Endometrial microvascular endothelial cells (primary cell): ENCODE measurements around the gene GRIP2. TPM values are rescaled to one million over a fixed set of nuclear protein-coding genes. Genes with fewer than 3 reads are reported as not detected.

Experiments used
- in situ Hi-C: cut with HindIII; loops from 2 replicates; pipeline ENCODE4 v1.10.0; 2017; ENCODE audit warnings: low sequenced_read_pairs, low pct_unique_long_range_greater_than_20kb; ENCODE audit errors: inconsistent ontology term
- total RNA-seq: library from RNA; depleted of rRNA; stranded (reverse); fragments of >200 nt; gene quantifications from one replicate; pipeline ENCODE4 v1.2.3, GENCODE V29; 2015; ENCODE audit errors: inconsistent ontology term

Gene GRIP2
- total RNA-seq, 1 donor from 2014 or later = 0.28 TPM

DNA sequence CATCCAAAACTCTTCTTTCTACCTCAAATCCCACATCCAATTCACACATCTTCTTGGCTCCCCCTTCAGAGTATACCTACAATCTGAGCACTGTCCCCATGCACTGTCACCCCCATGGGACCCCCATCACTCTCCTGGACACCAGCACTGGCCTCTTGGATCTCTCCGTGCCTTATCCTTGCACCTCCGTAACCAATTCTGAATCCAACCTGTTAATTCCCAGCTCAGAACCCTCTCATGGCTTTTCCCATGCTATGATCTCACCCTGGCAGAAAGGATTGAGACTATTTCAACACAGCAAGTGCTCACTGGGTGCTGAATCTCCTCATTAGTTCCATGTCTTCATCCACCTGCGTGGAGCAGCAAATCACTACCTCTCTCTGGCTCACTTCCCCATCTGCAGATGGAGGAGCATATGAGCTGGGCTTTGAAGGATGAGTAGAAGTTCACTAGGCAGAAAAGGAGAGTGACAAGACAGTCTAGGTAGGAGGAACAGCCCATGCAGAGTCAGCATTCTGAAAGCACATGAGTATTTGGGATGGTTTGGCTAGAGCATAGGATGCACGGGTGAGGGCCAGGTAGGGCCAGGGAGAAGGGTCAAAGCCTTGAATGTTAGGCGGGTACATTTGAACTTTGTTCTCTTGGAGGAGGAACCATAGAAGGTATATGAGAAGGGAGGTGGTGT, 89.1 kb downstream of the GRIP2 start:
- in situ Hi-C loops = no loop called here

DNA sequence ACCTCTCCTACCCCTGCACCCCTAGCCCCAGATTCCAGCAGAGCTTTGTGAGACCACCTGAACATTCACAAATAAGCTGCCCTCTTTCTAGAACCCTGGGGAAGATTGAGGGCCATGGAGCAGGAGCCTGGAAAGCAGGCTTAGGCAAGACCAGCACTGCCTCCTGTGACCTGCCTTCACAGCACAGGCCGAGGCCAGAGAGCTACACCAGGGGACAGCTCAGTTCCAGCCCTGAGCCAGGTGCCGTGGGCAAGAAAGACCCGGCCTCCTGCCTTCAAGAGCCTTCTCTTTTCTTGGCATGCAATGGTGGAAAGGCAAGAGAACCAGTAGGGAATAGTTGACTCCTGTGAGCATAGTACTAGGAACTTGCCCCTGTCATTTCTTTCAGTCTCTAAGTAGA, 89.6 kb downstream of the GRIP2 start:
- in situ Hi-C loops = no loop called here

DNA sequence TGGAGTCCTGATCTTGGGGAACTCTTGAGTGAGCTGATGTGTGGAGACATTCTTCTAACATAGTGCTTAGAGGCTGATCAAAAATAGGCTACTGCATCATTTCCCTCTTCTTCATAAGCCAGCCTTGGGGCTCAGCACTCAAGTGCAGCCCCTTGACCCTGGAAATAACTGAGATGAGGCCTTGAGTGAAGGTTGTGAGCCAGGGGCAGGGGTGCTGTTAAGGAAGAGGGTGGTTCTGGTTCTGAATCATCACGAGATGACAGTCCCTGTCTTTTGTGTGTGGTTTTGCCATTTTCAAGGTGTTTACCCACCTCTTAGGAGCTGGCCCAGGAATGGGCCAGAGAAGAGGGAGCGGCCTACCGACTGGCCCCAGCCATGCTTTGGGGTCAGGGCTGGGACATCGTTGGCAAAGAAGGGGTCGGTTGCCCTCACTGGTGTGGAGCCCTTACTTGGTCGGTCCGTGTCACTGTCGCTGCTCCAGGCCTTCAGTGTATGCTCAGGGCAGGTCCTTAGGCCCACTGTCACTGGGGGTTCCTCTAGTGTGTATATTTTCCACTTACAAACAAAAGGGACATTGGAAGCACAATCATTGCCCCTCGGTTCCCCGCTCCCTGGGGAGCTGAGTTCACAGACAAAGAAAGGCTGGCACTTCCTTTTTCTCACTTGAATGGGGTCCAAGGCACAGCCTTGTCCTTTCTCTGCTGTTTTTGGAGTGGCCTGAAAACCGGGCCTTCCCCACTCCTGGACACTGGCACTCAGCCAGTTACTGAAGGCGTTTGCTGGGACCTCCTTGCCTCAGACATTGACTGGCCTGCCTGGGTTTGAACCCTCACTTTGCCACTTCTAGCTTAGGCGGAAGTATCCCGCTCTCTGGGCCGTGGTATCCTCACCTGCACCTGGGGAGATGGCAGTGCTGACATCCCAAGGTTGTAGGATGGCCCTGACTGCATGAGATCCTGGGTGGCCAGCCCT, 91.1 kb downstream of the GRIP2 start:
- in situ Hi-C loops = no loop called here

DNA sequence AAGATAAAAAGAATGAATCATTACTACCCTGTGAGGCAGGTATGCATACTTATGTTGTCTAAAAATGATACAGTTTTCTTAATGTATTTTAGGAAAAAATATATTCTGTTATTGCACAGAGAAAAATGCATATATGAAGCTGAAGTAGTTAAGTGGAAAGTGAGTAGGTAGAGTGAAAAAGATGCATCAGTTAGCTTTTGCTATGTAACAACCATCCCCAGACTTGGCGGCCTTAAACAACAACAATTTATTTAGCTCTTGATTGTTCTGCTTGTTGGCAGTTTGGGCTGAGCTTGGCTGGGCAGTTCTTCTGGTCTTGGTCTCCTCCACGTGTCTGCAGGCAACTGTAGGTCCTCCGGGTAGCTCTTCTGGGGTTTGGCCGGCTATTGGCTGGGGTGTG, 92.1 kb downstream of the GRIP2 start:
- in situ Hi-C loops = no loop called here

DNA sequence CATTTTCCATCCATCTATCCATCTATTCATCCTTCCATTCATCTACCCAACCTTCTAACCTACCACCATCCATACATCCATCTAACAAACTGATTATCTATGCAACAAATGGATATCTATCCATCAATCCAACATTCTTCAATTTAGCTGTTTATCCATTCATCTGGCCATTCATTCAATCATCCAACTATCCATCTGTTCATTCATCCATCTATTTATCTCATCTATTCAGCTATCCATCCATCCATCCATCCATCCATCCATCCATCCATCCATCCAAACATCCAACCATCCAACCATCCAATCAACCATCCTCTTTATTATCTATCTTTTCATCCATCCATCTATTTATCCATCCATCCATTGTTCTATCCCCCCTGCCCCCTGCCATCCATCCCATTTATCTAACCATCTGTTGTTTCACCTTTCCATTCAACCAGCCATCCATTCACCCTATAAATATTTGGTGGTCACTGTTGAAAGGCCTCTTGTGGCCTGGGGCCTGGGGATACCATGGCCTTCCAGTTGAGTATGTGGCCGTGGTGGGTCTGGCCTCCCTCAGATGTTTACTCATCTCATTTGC, 93.1 kb downstream of the GRIP2 start:
- in situ Hi-C loops = no loop called here

DNA sequence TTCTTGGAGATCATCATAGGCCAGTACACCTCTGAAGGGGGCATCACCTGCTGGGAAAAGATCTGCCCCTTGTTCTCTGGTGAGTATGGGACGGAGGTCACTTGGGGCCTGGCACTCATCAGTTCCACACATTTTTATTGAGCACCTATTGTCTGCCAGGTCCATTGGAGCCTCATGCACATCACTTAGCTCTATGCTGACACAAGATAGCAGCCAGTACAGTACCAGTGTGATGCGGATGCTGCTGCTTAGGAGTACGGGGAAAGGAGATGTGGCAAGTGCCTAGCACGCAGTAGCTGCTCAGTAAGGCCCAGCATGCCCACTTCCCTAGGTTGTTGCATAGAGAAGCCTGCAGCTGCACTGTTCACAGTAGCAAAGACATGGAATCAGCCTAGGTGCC, 94.4 kb downstream of the GRIP2 start:
- in situ Hi-C loops = no loop called here

DNA sequence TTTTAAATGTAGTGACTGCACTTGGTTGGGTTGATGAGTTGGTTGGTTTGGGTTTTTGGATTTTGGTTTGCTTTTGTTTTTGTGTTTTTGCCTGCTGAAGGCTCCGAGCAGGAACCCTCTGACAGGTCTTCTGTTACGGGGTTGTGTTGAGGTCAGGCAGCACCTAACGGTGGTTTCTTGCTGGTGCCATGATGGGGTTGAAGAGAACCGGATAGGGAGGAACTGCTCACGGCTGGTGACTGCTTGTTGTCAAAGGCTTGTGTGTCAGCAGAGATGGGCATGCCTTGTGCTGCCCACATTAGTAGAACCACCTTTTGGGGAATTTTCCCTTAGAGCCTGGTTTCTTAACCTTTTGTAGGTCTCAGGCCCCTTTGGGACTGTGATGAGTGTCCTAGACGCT, 95.8 kb downstream of the GRIP2 start:
- in situ Hi-C loops = no loop called here

DNA sequence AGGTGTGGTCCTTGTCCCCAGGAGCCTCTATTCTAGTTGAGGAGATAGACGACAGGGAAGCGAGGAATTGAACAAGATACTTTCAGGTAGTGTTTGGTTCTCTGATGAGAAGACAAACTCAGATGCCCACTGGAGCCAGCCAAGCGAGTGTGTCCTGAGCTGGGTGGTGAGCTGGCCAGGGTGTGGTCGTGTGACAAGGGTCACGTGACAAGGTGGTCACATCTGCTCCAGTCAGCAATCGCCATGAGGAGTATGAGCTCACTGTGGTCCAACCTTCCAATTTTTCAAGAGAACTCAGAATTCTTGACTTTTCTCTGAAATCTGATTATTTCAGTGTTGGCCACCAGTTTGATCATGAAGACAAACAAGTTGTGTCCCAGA, 98.2 kb downstream of the GRIP2 start:
- in situ Hi-C loops = no loop called here

DNA sequence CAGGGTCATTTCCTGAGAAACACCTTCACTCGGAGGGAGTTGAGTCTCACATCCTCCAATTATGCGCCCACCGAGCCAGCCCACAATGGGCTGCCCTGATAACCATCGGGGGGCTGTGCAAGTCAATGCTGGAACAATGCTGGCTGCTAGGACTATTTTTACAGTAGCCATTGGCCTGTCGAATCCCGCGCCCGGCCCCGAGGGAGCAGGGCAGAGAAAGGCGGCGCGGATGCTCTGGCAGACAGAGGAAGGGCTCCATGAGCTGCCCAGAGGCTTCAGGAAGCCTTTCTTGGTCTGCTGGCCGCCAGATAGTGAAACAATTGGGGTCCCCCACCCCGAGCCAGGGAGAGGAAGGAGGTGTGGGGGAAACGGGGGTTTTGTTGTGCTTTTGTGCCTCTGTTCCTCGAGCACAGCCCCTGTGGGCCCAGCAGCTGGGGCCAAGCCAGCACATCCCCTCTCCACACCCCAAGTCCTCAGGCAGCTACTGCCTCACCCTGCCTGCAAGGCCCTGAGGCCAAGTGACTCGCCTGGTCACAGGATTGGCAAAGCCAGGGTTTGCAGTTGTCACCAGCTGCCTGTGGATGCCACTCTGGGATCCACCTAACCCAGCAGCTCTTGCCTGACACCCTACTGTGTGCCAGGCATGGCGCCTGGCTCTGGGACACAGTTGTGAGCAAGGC, 98.8 kb downstream of the GRIP2 start:
- in situ Hi-C loops = no loop called here

DNA sequence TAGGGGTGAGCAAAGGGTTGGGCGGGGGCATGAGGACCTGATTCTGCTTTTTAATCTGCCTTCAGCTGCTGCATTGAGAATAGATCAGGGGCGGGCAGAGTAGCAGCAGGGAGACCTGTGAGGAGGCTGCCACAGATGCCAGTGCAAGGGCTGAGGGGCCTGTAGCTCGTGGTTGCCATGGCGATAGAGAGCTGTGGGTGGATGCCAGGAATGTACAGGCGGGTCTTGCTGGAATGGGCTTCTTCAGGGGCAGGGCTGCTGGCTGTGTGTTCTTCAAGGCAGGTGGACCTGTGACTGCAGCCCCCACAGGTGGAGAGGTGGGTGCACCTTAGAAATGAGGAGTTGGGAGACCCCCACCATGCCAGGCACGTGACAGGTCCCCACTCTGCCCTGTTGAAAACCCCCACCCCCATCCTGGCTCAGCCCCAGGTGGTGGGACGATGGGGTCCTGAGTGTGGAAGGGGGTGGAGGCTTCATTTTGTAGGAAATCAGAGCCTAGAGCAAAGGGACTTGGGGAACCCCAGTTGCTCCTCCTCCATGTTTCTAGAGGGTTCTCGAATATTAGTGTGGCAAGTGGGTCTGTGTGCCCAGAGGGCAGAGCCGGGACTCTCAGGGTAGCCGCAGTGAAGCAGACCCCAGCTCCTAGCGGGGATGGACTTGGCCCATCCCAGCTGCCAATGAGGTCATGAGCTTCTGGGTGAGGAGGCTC, 99.5 kb downstream of the GRIP2 start:
- in situ Hi-C loops = no loop called here

DNA sequence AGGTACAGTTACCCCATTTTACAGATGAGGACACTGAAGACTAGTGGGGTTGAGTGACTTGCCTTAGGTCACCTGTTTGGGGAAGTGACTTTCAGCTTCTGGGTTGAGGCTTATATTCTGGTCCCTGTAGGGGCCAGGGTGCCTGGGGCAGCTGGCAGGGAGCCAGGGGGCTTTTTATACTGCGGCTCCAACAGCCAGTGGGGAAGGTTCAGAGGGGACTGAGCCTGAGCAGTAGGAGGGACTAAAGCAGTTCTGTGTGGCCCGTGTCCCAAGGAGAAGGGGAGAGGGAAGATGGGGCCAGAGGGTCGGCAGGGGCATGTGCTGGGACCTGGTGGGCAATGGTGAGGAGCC, 100.0 kb downstream of the GRIP2 start:
- in situ Hi-C loops = no loop called here

DNA sequence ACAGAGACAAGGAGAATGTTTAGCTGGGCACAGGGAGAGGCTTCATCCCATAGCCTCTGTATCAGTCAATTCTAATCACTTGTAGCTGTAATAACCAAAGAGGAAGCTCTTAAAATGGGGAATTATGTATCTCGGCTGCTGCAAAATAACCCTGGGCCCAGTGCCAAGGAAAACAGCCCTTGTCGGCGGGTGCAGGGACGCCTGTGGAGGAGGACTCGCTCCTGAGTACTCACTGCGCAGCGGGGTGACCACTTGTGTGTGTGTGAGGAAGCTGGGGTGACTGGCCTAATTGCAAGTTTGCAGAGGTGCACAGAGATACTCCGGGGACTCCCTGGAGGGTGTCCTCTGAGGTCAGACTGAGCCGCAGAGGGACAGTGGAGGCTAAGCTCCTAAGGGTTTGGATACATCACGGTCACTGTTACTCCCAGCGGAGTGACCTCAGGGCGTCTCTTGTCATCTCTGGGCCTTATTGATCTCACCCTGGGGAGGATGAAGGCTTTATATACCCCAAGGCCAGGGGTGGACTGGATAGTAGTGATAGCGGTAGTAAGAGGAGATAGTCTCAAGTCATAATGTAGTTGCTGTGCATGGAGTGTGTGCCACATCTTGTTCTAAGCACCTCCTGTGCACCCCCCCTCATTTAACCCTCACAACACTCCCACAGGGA, 100.5 kb downstream of the GRIP2 start:
- in situ Hi-C loops = no loop called here

Other genes with a start within 250 kb of the GRIP2 start
- gene SLC6A6, start 137.7 kb downstream of the GRIP2 start, total RNA-seq = 21.1 TPM
- 5.5 TPM for gene CCDC174, start 111.4 kb upstream of the GRIP2 start, total RNA-seq
- 0.28 TPM for gene C3orf20, start 134.8 kb upstream of the GRIP2 start, total RNA-seq